Fibroblast of lung (primary cell): ENCODE data around the gene SLC9A3.

Experiments used
- CTCF ChIP-seq, 2 donors: IDR thresholded peaks in 1 of 2; conservative IDR thresholded peaks in 1 of 2; 1 replicate in 1 of 2; 2 replicates in 1 of 2; pipeline ENCODE4 v1.5.1; 2011 to 2012; ENCODE audit warnings: low read length in 2 of 2, control low read depth in 1 of 2, inconsistent platforms in 1 of 2, low read depth in 1 of 2, mild to moderate bottlenecking in 1 of 2
- EZH2 ChIP-seq: IDR thresholded peaks from 2 replicates; pipeline ENCODE4 v1.5.1; 2012; ENCODE audit warnings: low read length, control low read depth, mild to moderate bottlenecking; ENCODE audit errors: missing control alignments

GRCh38 chr5:431711-432050 lies 92.6 kb downstream of the SLC9A3 start:
- no peak for TF ChIP-seq CTCF (conservative IDR thresholded peaks at IDR 0.05 in 1 of 2, IDR thresholded peaks at IDR 0.05 in 1 of 2; ENCODE audit: low read depth in 1 of 2, low read length in 2 of 2)
- TF ChIP-seq EZH2 = no peak
